ENCODE measurements around the gene XXYLT1. TPM values are rescaled to one million over a fixed set of nuclear protein-coding genes. Genes with fewer than 3 reads are reported as not detected.

Gene XXYLT1
- total and polyA plus RNA-seq, 10 of the 15 experiments (the other 5 are each of a cell fraction or from before 2014, with no cell fraction given): 1.2 to 14.2 (median 9.3) TPM

- TF ChIP-seq ZBTB11 (CRISPR knock-in tag; IDR thresholded peaks at IDR 0.05): no peak
- no peak for TF ChIP-seq IKZF2 (IDR thresholded peaks at IDR 0.05)
- TF ChIP-seq IRF4 (IDR thresholded peaks at IDR 0.05; ENCODE audit: low read depth, low read length): no peak
- TF ChIP-seq, protein P1, sequence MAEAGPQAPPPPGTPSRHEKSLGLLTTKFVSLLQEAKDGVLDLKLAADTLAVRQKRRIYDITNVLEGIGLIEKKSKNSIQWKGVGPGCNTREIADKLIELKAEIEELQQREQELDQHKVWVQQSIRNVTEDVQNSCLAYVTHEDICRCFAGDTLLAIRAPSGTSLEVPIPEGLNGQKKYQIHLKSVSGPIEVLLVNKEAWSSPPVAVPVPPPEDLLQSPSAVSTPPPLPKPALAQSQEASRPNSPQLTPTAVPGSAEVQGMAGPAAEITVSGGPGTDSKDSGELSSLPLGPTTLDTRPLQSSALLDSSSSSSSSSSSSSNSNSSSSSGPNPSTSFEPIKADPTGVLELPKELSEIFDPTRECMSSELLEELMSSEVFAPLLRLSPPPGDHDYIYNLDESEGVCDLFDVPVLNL (IDR thresholded peaks at IDR 0.05; ENCODE audit: low read depth, low read length): no peak
- no peak for TF ChIP-seq HDGF (IDR thresholded peaks at IDR 0.05)
- TF ChIP-seq KDM1A (IDR thresholded peaks at IDR 0.05; ENCODE audit: borderline replicate concordance): no peak
Measured at GRCh38 chr3:195065864-195066185, 205.1 kb downstream of the XXYLT1 start (continued).

DNA sequence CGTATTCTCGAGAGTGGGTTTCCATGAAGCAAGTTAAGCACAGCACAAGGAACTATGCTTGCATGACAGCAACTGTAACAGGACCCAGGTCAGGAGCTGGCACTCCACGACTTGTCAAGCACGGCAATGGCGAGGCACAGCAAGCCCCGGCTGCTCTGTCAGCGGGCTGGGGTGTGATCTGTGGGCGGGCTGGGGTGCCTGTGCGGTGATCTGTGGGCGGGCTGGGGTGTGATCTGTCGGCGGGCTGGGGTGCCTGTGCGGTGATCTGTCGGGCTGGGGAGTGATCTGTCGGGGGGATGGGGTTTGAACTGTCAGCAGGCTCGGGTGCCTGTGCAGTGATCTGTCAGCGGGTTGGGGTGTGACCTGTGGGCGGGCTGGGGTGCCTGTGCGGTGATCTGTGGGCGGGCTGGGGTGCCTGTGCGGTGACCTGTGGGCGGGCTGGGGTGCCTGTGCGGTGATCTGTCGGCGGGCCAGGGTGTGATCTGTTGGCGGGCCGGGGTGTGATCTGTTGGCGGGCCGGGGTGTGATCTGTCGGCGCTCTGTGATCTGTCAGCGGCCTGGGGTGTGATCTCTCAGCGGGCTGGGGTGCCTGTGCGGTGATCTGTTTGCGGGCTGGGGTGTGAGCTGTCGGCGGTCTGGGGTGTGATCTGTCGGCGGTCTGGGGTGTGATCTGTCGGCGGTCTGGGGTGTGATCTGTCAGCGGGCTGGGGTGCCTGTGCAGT is 205.7 kb downstream of the XXYLT1 start:
- in situ Hi-C loops (cut with MboI): no loop called here
- FAIRE-seq: no peak

More for the DNA sequence above, 205.7 kb downstream of the XXYLT1 start:
- H4K20me1 ChIP-seq (ENCODE audit: control insufficient read depth, insufficient read depth): no peaks in the 10 kb centered on the region
- 87% methylated on average over 25 of the region's 42 CpGs for WGBS (ENCODE audit: insufficient coverage, insufficient replicate concordance, low lambda C conversion rate, missing lambda C conversion rate)
- intact Hi-C loops (cut with micrococcal nuclease; ENCODE audit: unreplicated experiment): no loop called here
- ChIA-PET RAD21 (ENCODE audit: unreplicated experiment) (no interaction called here), SMC1A (ENCODE audit: uncharacterized antibody, unreplicated experiment) (no interaction called here), CTCF (no interaction called here), POLR2A (no interaction called here)
- TF ChIP-seq ZBED1 (IDR thresholded peaks at IDR 0.05; ENCODE audit: borderline replicate concordance) (no peak), SKIL (IDR thresholded peaks at IDR 0.05; ENCODE audit: low read depth, poor library complexity, severe bottlenecking) (no peak), NFYB (IDR thresholded peaks at IDR 0.05; ENCODE audit: insufficient read depth, low read depth, low read length) (no peak), MLLT1 (IDR thresholded peaks at IDR 0.05) (no peak)
- no peaks in the 10 kb centered on the region; the same call in 2 of the 3 replicates for H3K9me3 ChIP-seq (replicated peaks; ENCODE audit: control insufficient read depth, insufficient read depth, low read length)
- H3K4me1 ChIP-seq (ENCODE audit: control insufficient read depth, insufficient read depth, low read length): peaks cover 6% of the 10 kb centered on the region
- no peak overlapping the region for H3K4me3 ChIP-seq
- no peak for ATAC-seq
- H3K4me2 ChIP-seq (ENCODE audit: control insufficient read depth, insufficient read depth): no peak overlapping the region
- H3K27me3 ChIP-seq (replicated peaks in 1 of 2; ENCODE audit: control insufficient read depth in 2 of 2, insufficient read depth in 2 of 2, low read length in 1 of 2): no peaks in the 10 kb centered on the region
- no peaks in the 10 kb centered on the region; a peak in 2 of 4 replicates for H3K36me3 ChIP-seq (ENCODE audit: control insufficient read depth in 2 of 2, insufficient read depth in 2 of 2, low read length in 1 of 2)
- H2AFZ ChIP-seq (ENCODE audit: control insufficient read depth, low read depth, low read length): no peak overlapping the region
- no peak for DNase-seq (ENCODE audit: low read depth, low spot score)
- no peak overlapping the region for H3K27ac ChIP-seq (ENCODE audit: control insufficient read depth, insufficient read depth)
- H3K9ac ChIP-seq (ENCODE audit: control insufficient read depth, insufficient read depth, low read length): no peak overlapping the region
- BruUV-seq (replicated peaks): no TSS peak
- H3K79me2 ChIP-seq (ENCODE audit: control insufficient read depth, insufficient read depth, low read length): no peaks in the 10 kb centered on the region
